Panc1 (cell line): ENCODE data around the gene TPRG1L. TPM values are rescaled to one million over a fixed set of nuclear protein-coding genes. Genes with fewer than 3 reads are reported as not detected.

Experiments
- ATAC-seq: fragments of 200-7000 bp; cut with Tn5 transposase; 2 replicates; pipeline ENCODE4 v1.9.1; 2020; ENCODE audit warnings: mild to moderate bottlenecking, moderate library complexity
- BruUV-seq: library from RNA; stranded (reverse); fragments of 400-500 nt; replicated peaks from 2 replicates; lab custom pipeline; 2021; lab: Mats Ljungman, UMichigan
- CTCF ChIA-PET: fragments of 300-600 bp; sonication (Branson Sonifier 250); formaldehyde crosslinking; loops from one replicate; lab custom pipeline; 2022; ENCODE audit warnings: antibody characterized with exemption; lab: Charles Lee
- POLR2A ChIA-PET: fragments of 300-600 bp; sonication (Branson Sonifier 250); formaldehyde crosslinking; loops from one replicate; lab custom pipeline; 2022; ENCODE audit warnings: antibody characterized with exemption; lab: Charles Lee
- DNase-seq: peaks from one replicate; pipeline ENCODE4 v3.0.0-alpha.2; 2010; ENCODE audit warnings: low read depth, low spot score
- H3K27ac ChIP-seq: 2 replicates; pipeline ENCODE4 v1.5.1; 2011; ENCODE audit warnings: mild to moderate bottlenecking, low read length, inconsistent platforms
- H3K27me3 ChIP-seq: fragments of 200-500 bp; sonication (Bioruptor generic); 2 replicates; pipeline ENCODE4 v1.6.0; 2014; ENCODE audit warnings: low read length, inconsistent platforms; ENCODE audit not compliant: control insufficient read depth, insufficient read depth
- H3K36me3 ChIP-seq: fragments of 200-500 bp; sonication (Bioruptor generic); 2 replicates; pipeline ENCODE4 v1.5.1; 2014; ENCODE audit warnings: inconsistent platforms, mild to moderate bottlenecking, low read length, moderate library complexity; ENCODE audit not compliant: control insufficient read depth, insufficient read depth
- H3K4me1 ChIP-seq: 2 replicates; pipeline ENCODE4 v1.5.1; 2011; ENCODE audit warnings: inconsistent platforms, mild to moderate bottlenecking, low read length, moderate library complexity; ENCODE audit not compliant: control insufficient read depth, insufficient read depth
- H3K4me3 ChIP-seq, 2 experiments: 2 replicates each; pipeline ENCODE4 v1.5.1; 2011 to 2012; ENCODE audit warnings: low read depth in 2 of 2, low read length in 2 of 2, mild to moderate bottlenecking in 2 of 2, inconsistent platforms in 1 of 2, moderate library complexity in 1 of 2
- H3K9me3 ChIP-seq: fragments of 200-500 bp; sonication (Bioruptor generic); 2 replicates; pipeline ENCODE4 v1.5.1; 2014; ENCODE audit warnings: low read depth, mild to moderate bottlenecking, inconsistent platforms, low read length, moderate library complexity; ENCODE audit not compliant: control insufficient read depth, insufficient read depth
- POLR2AphosphoS5 ChIP-seq: IDR thresholded peaks from 2 replicates; pipeline ENCODE4 v1.6.1; 2012; ENCODE audit warnings: mild to moderate bottlenecking, low read depth, low read length, moderate library complexity
- SIN3A ChIP-seq: IDR thresholded peaks from 2 replicates; pipeline ENCODE4 v1.6.1; 2012; ENCODE audit warnings: low read depth, mild to moderate bottlenecking, low read length, moderate library complexity, borderline replicate concordance; ENCODE audit not compliant: insufficient read depth
- TCF7L2 ChIP-seq: IDR thresholded peaks from 2 replicates; pipeline ENCODE4 v1.6.1; 2011; ENCODE audit warnings: mild to moderate bottlenecking, low read depth, low read length, inconsistent platforms
- in situ Hi-C: cut with HindIII; loops from 2 replicates; pipeline ENCODE4 v1.10.0; 2016; ENCODE audit warnings: low sequenced_read_pairs, low pct_unique_long_range_greater_than_20kb
- intact Hi-C: fragments of 100-400 bp; cut with micrococcal nuclease; formaldehyde crosslinking; loops from one replicate; pipeline ENCODE4 v1.10.0; 2022; ENCODE audit not compliant: unreplicated experiment
- total RNA-seq: library from RNA; stranded (reverse); gene quantifications from one replicate; pipeline ENCODE4 v1.2.1, GENCODE V29; 2021; ENCODE audit not compliant: unreplicated experiment
- TF ChIP-seq, protein P1 (sequence below), 2 experiments: IDR thresholded peaks; 2 replicates each; pipeline ENCODE4 v1.6.1; 2011 to 2012; ENCODE audit warnings: low read depth in 2 of 2, control low read depth in 1 of 2, low read length in 1 of 2, mild to moderate bottlenecking in 1 of 2, moderate library complexity in 1 of 2; ENCODE audit not compliant: insufficient read depth in 1 of 2
- TF ChIP-seq, protein P2 (sequence below): fragments of 450-650 bp; IDR thresholded peaks from 2 replicates; pipeline ENCODE4 v1.5.1; 2017; ENCODE audit warnings: mild to moderate bottlenecking

TPRG1L gene
- total RNA-seq, 1 experiment from 2014 or later: 57.5 TPM

DNA sequence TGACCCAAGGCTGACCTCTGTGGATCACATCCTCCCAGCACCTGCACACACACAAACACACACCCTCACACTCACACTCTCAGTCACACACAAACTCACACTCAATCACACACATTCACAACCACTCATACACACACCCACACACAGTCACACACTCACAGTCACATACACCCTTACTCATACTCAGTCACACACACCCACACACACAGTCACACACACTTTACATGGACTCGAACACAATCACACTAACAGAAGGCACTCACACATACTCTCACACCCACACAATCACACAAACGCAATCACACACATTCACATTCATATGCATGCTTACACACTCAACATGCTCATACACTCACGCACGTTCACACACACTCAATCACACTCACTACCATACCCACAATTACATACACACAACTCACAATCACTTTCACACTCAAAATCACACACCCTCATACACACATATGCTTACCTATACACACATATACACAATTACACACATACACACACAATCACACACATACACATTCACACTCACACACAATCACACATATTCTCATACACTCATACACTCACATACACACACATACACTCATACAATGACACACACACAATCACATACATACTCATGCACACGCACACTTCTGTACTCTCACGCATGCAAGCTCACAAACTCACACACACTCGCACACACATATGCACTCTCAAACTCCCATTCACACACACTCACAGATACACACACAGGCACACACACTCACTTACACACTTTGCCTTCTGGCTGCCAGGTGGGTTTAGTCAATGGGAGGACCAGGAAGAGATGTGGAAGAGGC is 19.6 kb upstream of the TPRG1L start:
- no peaks in the 10 kb centered on the region for H3K9me3 ChIP-seq
- no peak for DNase-seq
- TF ChIP-seq SIN3A: no peak
- TF ChIP-seq, protein P1, sequence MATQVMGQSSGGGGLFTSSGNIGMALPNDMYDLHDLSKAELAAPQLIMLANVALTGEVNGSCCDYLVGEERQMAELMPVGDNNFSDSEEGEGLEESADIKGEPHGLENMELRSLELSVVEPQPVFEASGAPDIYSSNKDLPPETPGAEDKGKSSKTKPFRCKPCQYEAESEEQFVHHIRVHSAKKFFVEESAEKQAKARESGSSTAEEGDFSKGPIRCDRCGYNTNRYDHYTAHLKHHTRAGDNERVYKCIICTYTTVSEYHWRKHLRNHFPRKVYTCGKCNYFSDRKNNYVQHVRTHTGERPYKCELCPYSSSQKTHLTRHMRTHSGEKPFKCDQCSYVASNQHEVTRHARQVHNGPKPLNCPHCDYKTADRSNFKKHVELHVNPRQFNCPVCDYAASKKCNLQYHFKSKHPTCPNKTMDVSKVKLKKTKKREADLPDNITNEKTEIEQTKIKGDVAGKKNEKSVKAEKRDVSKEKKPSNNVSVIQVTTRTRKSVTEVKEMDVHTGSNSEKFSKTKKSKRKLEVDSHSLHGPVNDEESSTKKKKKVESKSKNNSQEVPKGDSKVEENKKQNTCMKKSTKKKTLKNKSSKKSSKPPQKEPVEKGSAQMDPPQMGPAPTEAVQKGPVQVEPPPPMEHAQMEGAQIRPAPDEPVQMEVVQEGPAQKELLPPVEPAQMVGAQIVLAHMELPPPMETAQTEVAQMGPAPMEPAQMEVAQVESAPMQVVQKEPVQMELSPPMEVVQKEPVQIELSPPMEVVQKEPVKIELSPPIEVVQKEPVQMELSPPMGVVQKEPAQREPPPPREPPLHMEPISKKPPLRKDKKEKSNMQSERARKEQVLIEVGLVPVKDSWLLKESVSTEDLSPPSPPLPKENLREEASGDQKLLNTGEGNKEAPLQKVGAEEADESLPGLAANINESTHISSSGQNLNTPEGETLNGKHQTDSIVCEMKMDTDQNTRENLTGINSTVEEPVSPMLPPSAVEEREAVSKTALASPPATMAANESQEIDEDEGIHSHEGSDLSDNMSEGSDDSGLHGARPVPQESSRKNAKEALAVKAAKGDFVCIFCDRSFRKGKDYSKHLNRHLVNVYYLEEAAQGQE (IDR thresholded peaks at IDR 0.05; ENCODE audit: insufficient read depth in 1 of 2, low read depth in 2 of 2, low read length in 1 of 2): no peak
- TF ChIP-seq, protein P2, sequence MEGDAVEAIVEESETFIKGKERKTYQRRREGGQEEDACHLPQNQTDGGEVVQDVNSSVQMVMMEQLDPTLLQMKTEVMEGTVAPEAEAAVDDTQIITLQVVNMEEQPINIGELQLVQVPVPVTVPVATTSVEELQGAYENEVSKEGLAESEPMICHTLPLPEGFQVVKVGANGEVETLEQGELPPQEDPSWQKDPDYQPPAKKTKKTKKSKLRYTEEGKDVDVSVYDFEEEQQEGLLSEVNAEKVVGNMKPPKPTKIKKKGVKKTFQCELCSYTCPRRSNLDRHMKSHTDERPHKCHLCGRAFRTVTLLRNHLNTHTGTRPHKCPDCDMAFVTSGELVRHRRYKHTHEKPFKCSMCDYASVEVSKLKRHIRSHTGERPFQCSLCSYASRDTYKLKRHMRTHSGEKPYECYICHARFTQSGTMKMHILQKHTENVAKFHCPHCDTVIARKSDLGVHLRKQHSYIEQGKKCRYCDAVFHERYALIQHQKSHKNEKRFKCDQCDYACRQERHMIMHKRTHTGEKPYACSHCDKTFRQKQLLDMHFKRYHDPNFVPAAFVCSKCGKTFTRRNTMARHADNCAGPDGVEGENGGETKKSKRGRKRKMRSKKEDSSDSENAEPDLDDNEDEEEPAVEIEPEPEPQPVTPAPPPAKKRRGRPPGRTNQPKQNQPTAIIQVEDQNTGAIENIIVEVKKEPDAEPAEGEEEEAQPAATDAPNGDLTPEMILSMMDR: no peak
- ATAC-seq: no peak
- CTCF ChIA-PET: no interaction called here
- H3K27ac ChIP-seq: no peak overlapping the region
- intact Hi-C loops: no loop called here
- POLR2A ChIA-PET: no interaction called here
- in situ Hi-C loops: no loop called here
- no peak overlapping the region for H3K4me3 ChIP-seq
- H3K27me3 ChIP-seq: no peaks in the 10 kb centered on the region
- no peaks in the 10 kb centered on the region for H3K36me3 ChIP-seq
- BruUV-seq: no TSS peak
- no peaks in the 10 kb centered on the region for H3K4me1 ChIP-seq

DNA sequence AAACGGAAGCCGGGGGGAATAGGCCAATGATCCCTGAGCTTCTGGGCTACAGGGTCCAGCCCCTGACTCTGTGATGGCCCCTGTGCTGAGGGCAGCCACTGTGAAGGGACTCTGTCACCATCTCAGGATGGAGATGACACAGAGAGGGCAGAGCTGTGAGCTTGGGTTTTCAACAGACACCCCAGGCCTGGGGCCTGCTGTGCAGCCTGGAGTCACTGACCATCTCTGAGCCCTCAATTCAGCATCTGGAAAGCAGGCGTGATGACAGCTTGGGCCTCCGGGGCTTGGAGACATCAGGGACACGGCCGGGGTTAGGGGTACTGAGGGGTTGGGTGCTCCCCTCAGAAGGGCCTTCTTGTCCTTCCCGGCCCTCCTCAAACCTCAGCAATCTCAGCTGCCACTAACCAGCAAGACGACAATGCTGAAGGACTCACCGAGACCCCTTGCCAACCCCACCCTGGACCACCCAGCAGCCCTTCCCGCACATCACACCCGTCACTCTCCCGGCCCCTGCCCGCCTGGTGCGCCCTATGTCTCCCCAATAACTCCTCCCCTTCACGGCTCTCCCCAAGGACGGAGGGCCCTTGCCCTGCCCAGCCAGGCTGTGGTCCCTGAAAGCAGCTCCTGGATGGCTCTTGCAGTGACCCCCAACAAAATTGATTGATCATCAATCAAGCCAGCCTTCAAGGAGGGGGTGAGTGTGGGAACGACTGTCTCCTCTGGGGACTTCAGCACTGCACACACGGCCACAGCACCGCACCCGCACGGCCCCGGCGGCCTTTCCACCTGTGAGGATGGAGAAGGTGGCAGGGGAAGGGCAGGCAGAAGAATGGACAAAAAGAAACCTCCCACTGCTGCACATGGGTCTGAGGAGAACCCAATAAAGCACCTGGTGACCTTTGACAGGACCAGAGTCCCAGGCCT is 17.8 kb upstream of the TPRG1L start:
- Histone ChIP-seq H3K4me1 (peaks cover 4% of the 10 kb centered on the region), H3K27me3 (no peaks in the 10 kb centered on the region), H3K9me3 (no peaks in the 10 kb centered on the region), H3K4me3 (no peak overlapping the region), H3K36me3 (no peaks in the 10 kb centered on the region), H3K27ac (no peak overlapping the region)
- no TSS peak for BruUV-seq
- intact Hi-C loops: no loop called here
- DNase-seq (no peak), ATAC-seq (no peak)
- in situ Hi-C loops: no loop called here
- ChIA-PET POLR2A (no interaction called here), CTCF (interaction anchor here (0.6 to 0.7 kb wide), 2 partner anchors 12 to 21 kb away, joined by 5 to 9 read pairs; no protein-coding TSS in a partner anchor)
- TF ChIP-seq SIN3A (no peak), TCF7L2 (no peak), POLR2AphosphoS5 (no peak)
